Stomach (tissue), 9 donors: ENCODE data around the gene SH3TC1. TPM values are rescaled to one million over a fixed set of nuclear protein-coding genes. Genes with fewer than 3 reads are reported as not detected.
A peak's percentile ranks its signal among the peaks of the same experiment; 100 is the strongest.

ENCODE experiments used
- DNase-seq, 2 donors: peaks; one replicate each; pipeline versions ENCODE4 v3.0.0 to v3.0.0-alpha.2; 2013 to 2019
- H3K27ac ChIP-seq, 5 donors: fragments of 200-600 bp in 4 of 5; sonication (generic) in 4 of 5; one replicate each; pipeline ENCODE4 v1.5.1; 2013 to 2019; ENCODE audit warnings: mild to moderate bottlenecking in 1 of 5, moderate library complexity in 1 of 5
- H3K27me3 ChIP-seq, 3 donors: fragments of 200-600 bp; sonication (generic); one replicate each; pipeline ENCODE4 v1.5.1; 2017 to 2019; ENCODE audit warnings: mixed run types in 1 of 3
- H3K36me3 ChIP-seq, 4 donors: fragments of 200-600 bp; sonication (generic); 1 replicate in 3 of 4; 2 replicates in 1 of 4; pipeline ENCODE4 v1.5.1; 2016 to 2019
- H3K4me1 ChIP-seq, 4 donors: fragments of 200-600 bp; sonication (generic); one replicate each; pipeline ENCODE4 v1.5.1; 2016 to 2019
- H3K4me3 ChIP-seq, 4 donors: fragments of 200-600 bp; sonication (generic) in 3 of 4; one replicate each; pipeline ENCODE4 v1.5.1; 2016 to 2019; ENCODE audit warnings: mild to moderate bottlenecking in 1 of 4
- H3K9me3 ChIP-seq, 4 donors: fragments of 200-600 bp; sonication (generic); one replicate each; pipeline ENCODE4 v1.5.1; 2016 to 2019
- EP300 ChIP-seq: sonication (generic); formaldehyde crosslinking; IDR thresholded peaks from one replicate; pipeline ENCODE4 v1.6.1; 2017; ENCODE audit warnings: antibody characterized with exemption
- POLR2A ChIP-seq, 4 donors: fragments of 450-650 bp; IDR thresholded peaks; one replicate each; pipeline ENCODE4 v1.6.1; 2016; ENCODE audit warnings: antibody characterized with exemption in 4 of 4, control low read depth in 2 of 4, mild to moderate bottlenecking in 1 of 4, moderate library complexity in 1 of 4
- POLR2AphosphoS5 ChIP-seq, 3 donors: sonication (generic); formaldehyde crosslinking; IDR thresholded peaks; one replicate each; pipeline ENCODE4 v1.6.1; 2016; ENCODE audit warnings: antibody characterized with exemption in 3 of 3
- WGBS, 5 donors: extraction: QIAGEN DNeasy Blood & Tissue Kit in 3 of 5; methylation state at CpG; one replicate each; pipeline versions ENCODE4 v1.1.5 to v1.1.7; 2013 to 2018; 5-methylcytosine and 5-hydroxymethylcytosine counted together
- intact Hi-C: fragments of 100-400 bp; cut with DNase I; formaldehyde crosslinking; loops from one replicate; pipeline ENCODE4 v1.15.1; 2023; ENCODE audit warnings: low total_unique reads
- polyA plus RNA-seq, 3 donors: library from polyadenylated mRNA; stranded (reverse); fragments of 200-250 nt; gene quantifications; one replicate each; pipeline ENCODE4 v1.2.3, GENCODE V29; 2013
- total RNA-seq, 5 donors: library from RNA; depleted of rRNA; stranded (reverse); fragments of >200 nt; gene quantifications; one replicate each; pipeline versions ENCODE4 v1.1.0 to v1.2.3, GENCODE V29; 2014 to 2016
- TF ChIP-seq, protein P1 (sequence below), 7 experiments: fragments of 450-650 bp in 4 of 7; fragments of 200-600 bp in 3 of 7; sonication (generic) in 3 of 7; IDR thresholded peaks; one replicate each; pipeline ENCODE4 v1.5.1; 2016 to 2019; ENCODE audit warnings: antibody characterized with exemption in 7 of 7, control low read depth in 2 of 7, mild to moderate bottlenecking in 1 of 7
- donor health status: healthy with polysubstance abuse.
- donor health status: Bipolar disorder and iron deficiency.
- donor health status: healthy.

Gene SH3TC1
- total and polyA plus RNA-seq, 8 donors: 12.0 to 96.2 (median 27.9) TPM

DNA sequence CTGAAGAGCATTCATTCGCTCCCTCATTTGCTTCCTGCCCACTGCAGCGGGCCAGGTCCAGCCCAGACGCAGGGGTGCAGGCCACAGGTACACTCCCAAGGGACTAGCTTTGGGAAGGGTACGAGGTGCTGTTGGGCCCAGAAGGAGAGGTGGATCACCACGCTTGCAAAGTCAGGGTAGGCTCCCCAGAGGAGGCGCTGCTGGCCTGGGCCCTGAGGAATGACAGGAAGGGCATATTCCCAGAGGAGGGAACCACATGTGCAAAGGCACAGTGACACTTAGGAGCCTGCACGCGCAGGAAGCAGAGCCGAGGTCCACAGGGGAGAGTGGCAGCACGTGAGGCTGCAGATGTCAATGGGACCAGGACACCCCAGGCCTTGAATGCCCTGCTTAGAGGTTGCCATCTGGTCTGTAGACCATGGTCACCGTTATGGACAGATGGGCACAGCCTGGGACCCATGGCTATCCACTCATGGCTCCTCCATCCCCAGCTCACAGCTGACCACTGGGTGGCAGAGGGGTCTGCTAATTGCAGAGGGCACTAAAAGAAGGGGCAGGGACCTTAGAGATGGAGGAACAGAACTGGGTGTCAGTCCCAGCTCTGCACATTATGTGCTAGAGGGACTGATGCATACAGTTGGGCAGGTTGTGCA lies 78.4 kb downstream of the SH3TC1 start:
- no peak for TF ChIP-seq EP300
- TF ChIP-seq POLR2A (IDR thresholded peaks at IDR 0.05): no peak
- no peak for TF ChIP-seq POLR2AphosphoS5 (IDR thresholded peaks at IDR 0.05)
- TF ChIP-seq, protein P1, sequence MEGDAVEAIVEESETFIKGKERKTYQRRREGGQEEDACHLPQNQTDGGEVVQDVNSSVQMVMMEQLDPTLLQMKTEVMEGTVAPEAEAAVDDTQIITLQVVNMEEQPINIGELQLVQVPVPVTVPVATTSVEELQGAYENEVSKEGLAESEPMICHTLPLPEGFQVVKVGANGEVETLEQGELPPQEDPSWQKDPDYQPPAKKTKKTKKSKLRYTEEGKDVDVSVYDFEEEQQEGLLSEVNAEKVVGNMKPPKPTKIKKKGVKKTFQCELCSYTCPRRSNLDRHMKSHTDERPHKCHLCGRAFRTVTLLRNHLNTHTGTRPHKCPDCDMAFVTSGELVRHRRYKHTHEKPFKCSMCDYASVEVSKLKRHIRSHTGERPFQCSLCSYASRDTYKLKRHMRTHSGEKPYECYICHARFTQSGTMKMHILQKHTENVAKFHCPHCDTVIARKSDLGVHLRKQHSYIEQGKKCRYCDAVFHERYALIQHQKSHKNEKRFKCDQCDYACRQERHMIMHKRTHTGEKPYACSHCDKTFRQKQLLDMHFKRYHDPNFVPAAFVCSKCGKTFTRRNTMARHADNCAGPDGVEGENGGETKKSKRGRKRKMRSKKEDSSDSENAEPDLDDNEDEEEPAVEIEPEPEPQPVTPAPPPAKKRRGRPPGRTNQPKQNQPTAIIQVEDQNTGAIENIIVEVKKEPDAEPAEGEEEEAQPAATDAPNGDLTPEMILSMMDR (IDR thresholded peaks at IDR 0.05): no peak
- Histone ChIP-seq H3K36me3 (no peaks in the 10 kb centered on the region), H3K27me3 (no peaks in the 10 kb centered on the region), H3K4me1 (peaks cover 33 to 79% (median 61%) of the 10 kb centered on the region in 4 donors), H3K27ac (peak overlapping the region in 2 of 5 donors; percentile 19 to 85), H3K4me3 (no peak overlapping the region), H3K9me3 (no peaks in the 10 kb centered on the region)
- no peak for DNase-seq
- intact Hi-C loops: no loop called here
- WGBS, 5 donors: 86 to 94% (median 88%) methylated on average over 7 to 11 of the region's 11 CpGs

DNA sequence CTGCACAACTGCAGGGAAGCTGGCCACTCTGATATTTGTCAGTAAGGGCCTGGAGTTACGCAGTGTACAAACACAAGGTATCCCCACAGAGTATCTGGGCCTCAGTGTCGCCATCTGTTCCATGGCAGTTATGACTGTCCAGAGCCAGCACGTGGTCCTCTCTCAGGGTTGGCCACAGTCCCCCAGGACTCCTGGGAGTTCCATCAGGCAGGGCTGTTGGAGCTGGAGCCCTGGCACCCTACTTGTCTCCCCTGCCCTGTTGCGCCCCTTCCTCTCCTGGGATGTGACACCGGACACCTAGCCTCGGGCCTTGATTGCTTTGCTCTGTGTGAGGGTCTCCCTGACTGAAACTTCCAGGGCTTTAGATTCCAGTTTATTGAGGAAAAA lies 78.9 kb downstream of the SH3TC1 start:
- intact Hi-C loops: no loop called here
- WGBS, 5 donors: 62 to 89% (median 72%) methylated on average over 6 of the region's 6 CpGs
- Histone ChIP-seq H3K9me3 (no peaks in the 10 kb centered on the region), H3K4me3 (no peak overlapping the region), H3K27me3 (no peaks in the 10 kb centered on the region), H3K27ac (peak overlapping the region in 2 of 5 donors; percentile 19 to 85), H3K36me3 (no peaks in the 10 kb centered on the region), H3K4me1 (peaks cover 33 to 74% (median 56%) of the 10 kb centered on the region in 4 donors)
- peak in 1 of 2 donors; percentile 43 for DNase-seq
- no peak for TF ChIP-seq EP300
- TF ChIP-seq POLR2AphosphoS5 (IDR thresholded peaks at IDR 0.05): no peak
- TF ChIP-seq, protein P1 (IDR thresholded peaks at IDR 0.05): no peak
- no peak for TF ChIP-seq POLR2A (IDR thresholded peaks at IDR 0.05)

DNA sequence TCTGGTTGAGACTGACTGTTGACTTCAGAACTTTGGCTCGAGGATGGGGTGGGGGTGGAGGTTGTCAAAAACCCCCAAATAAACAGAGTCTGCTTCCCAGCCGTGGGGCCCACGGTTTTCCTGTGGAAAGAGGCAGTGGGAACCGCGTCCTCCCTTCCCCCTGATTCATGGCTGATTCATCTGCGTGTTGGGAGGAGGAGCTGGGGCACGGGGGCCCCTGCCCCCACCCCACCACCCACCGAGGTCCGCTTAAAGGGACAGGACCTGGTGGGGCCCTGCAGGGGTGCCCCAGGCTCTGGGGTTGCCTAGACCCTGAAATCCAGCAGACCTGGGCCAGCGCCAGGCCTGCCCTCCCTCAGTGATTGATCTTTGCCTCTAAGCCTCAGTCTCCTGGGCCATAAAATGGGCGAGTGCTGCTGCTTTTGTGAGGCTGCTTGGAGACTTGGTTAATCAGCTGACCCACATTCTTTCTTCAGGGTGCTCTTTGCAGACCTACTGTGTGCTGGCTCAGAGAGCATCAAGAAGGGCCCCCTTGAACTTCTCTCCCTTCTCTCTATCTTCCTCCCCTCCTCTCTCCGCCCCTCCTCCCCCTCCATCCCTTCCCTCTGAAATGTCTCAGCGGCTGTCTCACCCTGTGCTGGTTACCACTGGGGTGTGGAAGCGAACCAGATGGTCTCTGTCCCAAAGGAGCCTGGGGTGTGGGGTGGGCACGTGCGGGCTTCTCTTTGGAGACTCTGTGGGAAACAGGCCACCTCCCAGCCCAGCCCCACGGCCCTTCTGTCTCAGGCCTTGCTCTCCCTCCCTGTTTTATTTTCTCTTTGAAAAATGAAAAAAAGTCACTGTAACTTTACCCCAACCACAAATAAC lies 79.6 kb downstream of the SH3TC1 start:
- peak overlapping the region in 2 of 5 donors; percentile 7 to 85 for H3K27ac ChIP-seq
- no peaks in the 10 kb centered on the region for H3K9me3 ChIP-seq
- WGBS, 5 donors: 40 to 52% (median 43%) methylated on average over 12 to 17 of the region's 17 CpGs
- no peak overlapping the region for H3K4me3 ChIP-seq
- H3K27me3 ChIP-seq: no peaks in the 10 kb centered on the region
- TF ChIP-seq, protein P1 (IDR thresholded peaks at IDR 0.05): no peak
- no peak for TF ChIP-seq POLR2A (IDR thresholded peaks at IDR 0.05)
- TF ChIP-seq EP300: no peak
- TF ChIP-seq POLR2AphosphoS5 (IDR thresholded peaks at IDR 0.05): peak in 1 of 3 donors; percentile 39
- peak in 1 of 2 donors; percentile 87 for DNase-seq
- H3K36me3 ChIP-seq: no peaks in the 10 kb centered on the region
- intact Hi-C loops: no loop called here
- peaks cover 33 to 68% (median 51%) of the 10 kb centered on the region in 4 donors for H3K4me1 ChIP-seq

DNA sequence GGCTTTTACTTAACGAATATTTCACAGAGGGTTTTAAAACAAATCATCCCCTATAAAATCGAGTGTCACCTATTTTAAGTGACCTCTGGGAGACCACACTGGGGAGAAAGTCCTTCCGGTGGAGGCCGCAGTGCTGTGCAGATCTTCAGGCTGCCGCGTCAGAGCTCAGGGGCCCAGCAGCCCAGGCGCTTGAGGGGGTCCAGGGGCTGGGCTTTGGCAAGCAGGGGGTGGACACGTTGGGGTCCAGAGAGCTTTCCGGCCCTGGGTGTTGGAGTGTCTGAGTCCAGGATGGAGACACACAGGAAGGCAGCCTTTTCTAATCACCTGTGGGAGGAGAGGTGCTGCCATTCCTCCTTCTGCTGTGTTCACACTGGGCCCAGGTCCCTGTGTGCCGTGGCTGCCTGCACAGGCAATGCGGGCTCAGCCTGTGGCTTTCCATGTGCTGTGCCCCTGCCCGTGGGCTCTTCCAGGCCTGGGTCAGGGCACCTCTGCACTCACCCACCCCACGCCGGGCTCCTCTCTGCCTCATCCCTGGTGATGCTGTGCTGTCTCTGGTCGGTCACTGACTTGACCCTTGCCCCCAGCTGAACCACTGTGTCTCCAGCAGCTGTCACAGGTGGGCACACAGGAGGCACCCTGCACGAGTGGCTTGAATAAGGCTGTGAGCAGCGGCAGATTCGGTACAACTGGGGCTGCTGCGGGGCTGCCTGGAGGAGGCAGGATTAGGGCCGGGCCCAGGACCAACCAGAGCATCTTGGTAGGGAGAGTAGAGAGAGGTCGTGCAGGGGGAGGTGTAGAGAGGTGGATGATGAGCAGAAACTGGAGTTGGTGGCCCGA lies 80.4 kb downstream of the SH3TC1 start:
- Histone ChIP-seq H3K27me3 (no peaks in the 10 kb centered on the region), H3K4me3 (no peak overlapping the region), H3K4me1 (peaks cover 26 to 59% (median 47%) of the 10 kb centered on the region in 4 donors), H3K36me3 (no peaks in the 10 kb centered on the region), H3K9me3 (no peaks in the 10 kb centered on the region), H3K27ac (peak overlapping the region in 2 of 5 donors; percentile 8 to 85)
- 79 to 86% (median 83%) methylated on average over 18 to 22 of the region's 22 CpGs for WGBS, 5 donors
- intact Hi-C loops: no loop called here
- DNase-seq: no peak
- TF ChIP-seq POLR2AphosphoS5 (IDR thresholded peaks at IDR 0.05): no peak
- TF ChIP-seq EP300: no peak
- TF ChIP-seq, protein P1 (IDR thresholded peaks at IDR 0.05): no peak
